Fibroblast of skin of right quadriceps (primary cell): Measurements from ENCODE around the gene EIF1AD.

Experiments used
- DNase-seq: peaks from one replicate; pipeline ENCODE4 v3.0.0-alpha.2; 2013

EIF1AD gene

DNA sequence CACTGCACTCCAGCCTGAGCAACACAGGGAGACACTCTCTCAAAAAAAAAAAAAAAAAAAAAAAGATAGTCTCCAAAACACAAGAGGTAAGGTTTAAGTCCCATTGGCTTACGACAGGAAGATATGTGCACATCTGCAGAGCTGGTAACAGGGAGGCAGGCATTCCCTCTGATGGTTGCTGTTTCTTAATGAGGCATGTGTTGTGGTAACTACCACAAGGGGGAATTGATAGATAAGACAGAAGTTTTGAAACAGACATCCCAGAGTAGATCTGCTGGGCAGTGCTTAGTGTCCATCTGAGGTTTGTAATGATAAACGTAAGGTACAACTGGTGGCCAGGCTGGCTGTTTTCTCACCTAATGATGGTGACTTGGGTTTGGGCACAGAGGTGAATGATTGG lies 4.7 kb downstream of the EIF1AD start:
- DNase-seq: no peak

DNA sequence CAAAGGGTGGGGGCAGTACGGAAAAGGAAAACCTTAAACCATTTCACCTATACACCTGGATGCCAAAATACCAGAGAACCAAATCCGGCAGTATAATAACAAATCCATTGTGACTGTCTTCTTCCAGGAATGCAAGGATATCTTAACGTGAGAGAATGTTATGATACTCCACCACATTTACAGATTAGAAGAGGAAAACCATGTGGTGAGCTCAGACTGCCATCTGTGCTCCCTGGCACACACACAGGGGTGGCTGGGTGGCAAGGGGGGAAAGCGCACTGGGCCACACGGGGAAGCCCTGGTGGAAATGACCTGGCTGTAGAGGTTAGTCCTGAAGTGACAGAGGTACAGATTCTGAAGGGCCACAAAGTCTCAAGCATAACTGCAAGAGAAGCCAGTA lies 9.9 kb downstream of the EIF1AD start:
- no peak for DNase-seq

DNA sequence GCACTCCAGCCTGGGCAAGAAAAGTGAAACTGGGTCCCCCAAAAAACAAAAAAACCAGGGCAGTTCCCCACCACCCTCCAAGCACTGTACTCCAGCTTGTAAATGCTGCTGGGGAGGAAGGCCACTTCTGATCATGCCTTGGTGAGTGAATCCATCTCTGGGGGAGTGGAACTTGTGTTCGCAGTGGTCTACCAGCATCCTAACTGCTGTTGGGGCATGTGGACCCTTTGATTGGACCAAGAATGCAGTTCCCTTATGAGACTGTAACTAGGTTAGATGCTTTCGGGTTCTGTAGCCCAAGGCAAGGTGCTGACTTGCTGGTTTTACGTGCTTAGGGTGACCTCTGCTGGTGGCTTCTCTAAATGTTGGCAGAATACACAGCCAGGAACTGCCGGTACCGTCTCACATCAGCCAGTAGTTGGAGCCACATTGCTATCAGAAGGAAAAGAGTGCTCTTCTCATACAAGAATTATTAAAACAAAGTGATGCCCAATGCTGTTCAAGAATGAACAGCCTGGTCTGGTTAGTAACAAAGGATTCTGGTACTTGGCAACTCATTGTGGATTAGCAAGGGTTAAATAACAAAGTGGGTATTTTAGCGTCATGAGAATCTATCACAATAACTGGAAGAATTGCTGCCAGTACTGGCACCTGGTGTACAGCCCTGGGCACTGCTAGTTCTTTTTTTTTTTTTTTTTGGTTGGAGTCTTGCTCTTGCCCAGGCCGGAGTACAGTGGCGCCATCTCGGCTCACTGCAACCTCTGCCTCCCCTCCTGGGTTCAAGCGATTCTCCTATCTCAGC lies 13.0 kb downstream of the EIF1AD start:
- peak; percentile 92 for DNase-seq

DNA sequence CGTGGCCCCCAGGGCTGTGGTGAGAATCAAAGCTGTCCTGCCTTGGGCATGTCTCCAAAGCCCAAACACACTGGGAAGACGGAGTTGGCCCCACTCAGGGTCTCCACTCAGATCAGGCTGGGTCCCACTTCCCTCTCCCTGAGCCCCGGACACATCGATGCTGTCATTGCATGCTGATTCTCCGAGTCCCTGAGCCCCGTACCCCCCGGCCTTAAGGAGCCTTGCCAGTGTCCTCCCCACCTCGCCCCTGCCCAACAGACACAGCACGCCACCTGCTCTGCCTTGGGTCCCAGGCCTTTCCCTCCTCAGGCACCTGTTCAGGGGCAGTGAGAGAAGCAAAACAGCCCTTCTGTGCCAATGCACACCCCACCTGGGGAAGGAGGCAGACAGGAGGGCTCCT lies 14.6 kb downstream of the EIF1AD start:
- no peak for DNase-seq

DNA sequence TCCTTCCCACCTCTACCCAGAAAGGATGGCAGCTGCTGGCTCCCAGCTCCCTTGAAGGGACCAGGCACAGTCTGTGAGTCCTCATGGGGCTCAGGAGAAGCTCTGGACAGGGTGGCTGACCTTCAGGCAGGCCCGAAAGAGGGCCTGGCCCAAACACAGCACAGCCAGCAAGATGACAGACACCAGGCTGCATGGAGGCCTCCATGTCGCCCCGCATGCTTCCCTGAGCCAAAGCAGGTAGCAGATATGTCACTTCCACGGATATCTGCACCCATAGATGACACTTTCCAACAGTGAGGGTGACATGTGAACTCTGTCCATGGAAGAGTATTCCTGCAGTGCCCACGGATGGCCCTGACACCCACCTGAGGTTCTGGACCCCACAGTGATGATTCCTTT lies 18.4 kb downstream of the EIF1AD start:
- no peak for DNase-seq

DNA sequence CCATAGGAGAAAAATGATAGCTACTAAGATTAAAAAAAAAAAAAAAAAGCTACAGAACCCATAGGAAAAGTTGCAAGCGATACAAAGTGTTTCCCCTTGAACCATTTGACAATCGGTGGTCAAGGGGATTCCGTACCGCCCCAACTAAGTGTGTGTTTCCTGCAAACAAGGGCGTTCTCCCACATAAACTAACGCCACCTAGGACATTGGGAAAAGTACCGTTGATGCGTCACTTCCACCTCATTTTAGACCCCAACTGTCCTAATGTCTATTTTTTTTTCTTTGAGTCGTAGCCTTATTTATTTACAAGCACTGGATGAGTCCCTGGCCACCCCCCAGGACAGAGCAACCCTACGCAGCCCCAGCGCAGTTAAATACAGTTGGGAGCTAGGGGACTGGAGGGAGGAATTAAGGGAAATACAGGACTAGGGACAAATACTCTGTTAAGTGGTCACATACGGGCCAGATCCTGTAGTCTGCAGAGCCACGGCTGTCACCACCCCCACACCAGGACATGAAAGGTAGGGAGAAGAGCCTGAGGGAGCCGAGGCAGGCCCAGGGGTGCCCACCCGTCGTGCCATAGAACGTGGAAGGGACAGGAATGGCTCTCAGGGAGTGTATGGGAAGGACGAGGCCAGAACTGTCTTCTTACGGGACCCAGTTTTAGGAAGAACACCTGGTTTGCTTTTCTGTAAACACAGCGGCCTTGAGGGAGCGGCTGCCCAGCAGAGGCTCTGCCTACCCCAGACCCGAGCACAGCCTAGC lies 19.0 kb downstream of the EIF1AD start:
- no peak for DNase-seq

DNA sequence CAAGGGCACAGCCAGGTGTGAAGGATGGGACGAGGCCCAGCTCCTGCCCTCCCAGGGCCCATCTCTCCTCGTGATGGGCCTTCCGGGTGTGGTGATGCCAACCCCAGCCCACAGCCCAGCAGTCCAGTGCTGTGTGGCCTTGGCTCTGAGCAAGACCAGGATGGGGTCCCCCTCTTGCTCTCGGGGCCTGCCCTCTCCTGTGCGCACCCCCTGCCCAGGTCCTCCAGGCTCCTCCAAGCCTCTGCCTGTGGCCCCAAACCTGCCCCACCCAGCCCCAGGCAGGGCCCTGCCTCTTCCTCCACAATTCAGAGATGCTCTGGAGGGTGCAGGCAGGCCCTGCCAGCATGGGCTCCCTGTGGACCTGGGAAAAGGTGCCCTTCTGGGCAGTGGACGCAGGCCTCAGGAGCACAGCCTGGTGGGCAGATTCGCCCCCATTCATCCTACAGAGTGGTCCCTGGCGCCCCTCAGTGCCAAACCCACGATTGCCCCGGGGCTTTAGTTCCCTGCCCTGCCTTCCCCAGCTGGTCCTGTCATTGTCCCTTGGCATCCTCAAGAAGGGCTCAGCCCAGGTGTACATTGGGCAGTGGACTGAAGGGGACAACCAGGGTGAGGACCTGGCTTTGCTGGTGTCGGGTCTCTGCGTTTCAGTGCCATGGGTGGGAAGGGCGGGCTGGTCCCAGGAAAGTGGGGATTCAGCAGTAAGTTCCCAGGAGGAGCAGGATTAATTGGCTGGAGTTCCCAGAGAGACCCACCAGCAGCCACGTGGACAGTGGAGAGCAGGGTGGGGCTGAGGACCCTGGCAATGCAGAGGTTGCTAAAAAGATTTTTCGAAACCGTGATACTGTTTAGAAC lies 19.8 kb downstream of the EIF1AD start:
- no peak for DNase-seq

DNA sequence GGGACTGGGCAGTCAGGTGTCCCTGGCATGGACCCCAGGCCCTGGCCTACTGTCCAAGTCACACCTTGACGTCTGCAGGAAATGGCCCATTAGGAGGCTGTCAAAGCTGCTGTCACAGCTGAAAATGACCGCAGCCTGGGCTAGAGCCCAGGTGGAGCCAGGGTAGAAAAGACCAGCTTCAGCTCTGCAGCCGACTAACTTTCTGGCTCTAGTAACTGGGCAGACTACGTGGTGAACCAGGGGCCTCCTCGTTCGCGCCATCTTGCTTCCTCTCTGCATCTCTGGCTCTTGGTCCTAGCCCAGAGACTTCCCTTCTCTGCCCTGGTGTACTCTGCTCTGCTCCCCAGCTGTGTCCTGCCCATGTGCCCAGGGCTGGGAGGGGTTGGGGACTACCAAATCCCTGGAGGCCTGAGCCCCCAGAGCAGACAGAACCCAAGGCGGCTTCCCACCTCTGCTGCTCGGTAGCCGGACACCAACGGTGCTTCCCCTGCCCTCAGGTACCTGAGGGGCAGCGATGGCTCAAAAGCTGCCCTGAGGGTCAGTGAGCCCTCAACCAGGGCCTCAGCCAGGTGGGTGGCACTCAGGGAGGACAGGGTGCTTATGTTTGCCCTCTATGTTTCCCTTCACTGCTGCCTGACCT lies 20.7 kb downstream of the EIF1AD start:
- no peak for DNase-seq

DNA sequence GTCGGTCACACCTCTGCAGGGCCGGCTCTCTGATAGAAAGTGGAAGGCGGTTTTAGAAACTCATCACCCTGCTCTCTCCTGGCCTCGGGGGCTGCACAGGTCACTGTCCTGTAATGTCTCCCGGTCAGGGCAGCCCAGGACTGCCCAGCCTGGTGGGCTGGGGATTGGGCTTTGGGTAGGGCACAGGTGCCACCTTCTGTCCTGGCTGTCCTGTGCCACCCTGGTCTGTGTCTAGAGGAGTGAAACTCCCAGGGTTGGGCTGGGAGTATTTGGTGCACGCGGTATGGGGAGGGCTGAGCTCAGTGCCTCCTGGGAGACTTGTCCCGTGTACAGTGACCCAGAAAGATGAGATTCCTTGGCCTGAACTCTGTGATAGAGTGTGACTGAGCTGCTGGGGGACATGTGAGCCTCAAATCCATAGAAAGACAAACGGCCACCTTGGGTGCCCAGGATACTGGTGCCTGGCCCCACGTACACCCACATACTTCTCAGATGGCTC lies 22.6 kb downstream of the EIF1AD start:
- DNase-seq: no peak

DNA sequence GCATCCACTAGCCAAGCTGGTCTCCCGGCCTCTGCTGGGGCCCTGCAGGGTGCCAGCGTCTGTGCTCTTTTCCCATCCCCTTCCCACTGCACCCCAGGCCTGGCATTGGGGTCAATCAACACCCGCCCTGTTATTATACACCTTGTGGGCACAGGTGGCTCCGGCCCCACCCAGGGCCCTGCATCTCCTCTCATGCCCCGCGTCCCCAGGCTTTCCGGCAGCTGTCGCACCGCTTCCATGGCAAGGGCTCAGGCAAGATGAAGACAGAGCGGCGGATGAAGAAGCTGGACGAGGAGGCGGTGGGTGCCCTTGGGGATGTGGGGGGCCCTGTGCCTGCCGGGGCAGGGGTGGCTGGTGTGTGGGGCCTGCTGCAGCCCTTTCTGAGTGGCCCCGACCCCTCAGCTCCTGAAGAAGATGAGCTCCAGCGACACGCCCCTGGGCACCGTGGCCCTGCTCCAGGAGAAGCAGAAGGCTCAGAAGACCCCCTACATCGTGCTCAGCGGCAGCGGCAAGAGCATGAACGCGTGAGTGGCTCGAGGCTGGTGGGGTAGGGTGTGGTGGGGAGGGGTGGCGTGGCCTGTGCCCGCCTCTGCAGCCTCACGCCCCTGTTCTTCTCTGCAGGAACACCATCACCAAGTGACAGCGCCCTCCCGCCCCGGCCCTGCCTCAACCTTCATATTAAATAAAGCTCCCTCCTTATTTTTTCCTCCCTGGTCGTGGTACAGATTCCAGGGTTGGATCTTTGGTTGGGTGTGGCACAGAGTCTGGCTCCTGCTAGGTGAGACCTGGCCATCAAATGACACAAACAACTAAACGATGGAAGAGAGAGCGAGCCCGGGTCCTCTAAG lies 23.3 kb downstream of the EIF1AD start:
- no peak for DNase-seq

DNA sequence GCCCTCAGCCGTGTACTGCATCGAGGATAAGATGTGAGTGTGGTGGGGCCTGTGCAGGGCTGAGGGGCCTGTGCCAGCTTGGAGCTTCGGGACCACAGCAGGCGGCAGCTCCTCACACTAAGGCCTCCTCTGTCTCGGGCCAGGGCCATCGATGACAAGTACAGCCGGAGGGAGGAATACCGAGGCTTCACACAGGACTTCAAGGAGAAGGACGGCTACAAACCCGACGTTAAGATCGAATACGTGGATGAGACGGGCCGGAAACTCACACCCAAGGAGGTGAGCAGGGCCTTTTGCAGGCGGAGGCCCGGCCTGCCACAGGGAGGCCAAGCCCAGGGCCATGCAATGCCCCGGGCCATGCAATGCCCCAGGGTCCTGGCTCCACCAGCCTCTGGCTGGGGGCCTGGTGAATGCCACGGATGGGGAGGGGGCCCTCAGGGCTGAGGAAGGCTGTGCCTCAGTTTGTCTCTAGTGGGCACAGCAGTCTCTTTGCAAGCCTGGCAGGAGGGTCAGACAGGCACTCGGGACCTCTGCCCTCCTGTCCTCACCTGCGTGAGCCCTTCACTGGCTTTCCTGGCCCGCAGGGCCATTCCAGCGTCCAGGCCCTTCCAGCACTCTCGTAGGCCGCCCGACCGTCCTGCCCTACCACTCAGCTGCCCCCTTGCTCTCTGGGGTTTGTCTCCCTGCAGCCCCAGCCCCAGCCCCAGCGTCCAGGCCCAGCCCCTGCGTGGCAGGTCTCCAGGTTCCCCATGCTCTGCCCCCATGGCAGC lies 24.2 kb downstream of the EIF1AD start:
- DNase-seq: no peak

DNA sequence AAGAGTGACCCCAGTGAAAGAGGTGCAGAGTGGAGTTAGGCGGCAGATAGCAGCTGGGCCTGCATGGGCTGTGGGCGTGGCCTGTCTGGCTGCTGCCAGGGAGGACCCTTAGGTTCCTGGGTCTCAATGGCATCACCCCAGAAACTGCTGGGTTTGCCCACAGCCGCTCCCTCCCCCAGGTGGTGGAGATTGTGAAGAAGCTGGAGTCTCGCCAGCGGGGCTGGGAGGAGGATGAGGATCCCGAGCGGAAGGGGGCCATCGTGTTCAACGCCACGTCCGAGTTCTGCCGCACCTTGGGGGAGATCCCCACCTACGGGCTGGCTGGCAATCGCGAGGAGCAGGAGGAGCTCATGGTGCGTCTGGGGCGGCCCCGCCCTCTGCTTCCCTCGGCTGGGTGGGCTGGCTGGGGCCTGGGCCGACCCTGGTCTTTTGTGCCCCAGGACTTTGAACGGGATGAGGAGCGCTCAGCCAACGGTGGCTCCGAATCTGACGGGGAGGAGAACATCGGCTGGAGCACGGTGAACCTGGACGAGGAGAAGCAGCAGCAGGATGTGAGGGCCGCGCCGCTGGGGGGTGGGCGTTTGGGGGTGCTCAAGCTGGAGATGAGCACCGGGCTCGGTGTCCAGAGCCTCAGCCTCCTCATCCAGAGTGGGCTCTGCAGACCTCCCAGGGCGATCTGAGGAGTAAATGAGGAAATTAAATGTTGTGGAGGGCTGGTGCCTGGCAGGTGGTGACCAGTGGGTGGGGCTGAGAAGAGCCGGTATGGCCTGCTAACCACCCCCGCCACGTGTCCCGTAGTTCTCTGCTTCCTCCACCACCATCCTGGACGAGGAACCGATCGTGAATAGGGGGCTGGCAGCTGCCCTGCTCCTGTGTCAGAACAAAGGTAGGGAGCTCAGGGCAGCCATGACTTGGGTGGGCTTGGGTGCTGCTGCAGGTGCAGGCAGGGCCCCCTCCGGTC lies 25.5 kb downstream of the EIF1AD start:
- no peak for DNase-seq

DNA sequence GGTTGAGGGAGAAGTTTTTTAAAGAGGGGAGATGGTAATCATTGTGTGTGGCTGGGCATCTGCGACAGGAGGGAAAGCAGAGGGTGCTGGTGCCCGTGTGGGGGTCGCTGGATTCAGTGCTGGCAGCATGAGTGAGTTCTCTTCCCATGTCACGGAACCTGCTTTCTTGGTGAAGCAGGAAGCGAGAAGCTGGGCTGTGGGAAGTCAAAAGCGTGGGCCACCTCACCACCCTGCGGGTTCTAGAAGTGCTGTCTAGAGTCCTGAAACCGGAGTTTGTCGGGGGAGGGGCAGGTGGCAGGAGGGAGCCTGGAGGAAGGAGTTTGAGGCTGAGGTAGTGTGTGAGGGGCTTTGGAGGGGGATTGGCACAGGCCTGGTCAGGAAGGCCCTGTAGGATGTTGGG lies 26.2 kb downstream of the EIF1AD start:
- DNase-seq: no peak

DNA sequence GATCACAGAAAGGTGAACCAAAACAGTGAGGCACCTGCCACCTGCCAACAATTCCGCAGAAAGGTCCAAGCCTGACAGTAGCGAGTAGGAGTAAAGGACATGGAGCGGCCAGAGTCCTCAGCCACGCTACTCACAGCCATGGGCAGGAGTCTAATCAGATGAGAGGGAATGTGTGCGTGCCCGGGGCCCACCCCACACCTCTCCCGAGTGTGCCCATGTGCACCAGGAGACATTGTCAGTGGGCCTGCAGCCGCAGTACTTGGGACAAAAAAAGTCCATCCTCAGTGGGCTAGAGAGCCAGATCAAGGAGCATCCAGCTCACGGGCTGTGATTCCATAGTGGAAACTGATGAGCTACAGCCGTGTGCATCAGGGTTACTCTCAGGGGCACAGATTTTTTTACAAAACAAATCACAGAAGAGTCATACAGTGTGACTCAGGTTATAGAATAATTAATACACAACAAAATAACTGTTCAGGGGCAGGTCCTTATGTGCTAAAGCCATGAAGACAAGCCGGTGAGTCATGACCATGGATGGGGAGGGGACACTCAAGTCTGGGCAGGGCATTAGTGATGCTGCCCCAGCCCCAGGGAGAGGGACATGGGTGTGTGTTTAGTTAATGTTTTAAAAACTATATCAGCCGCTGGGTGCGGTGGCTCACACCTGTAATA lies 28.4 kb downstream of the EIF1AD start:
- DNase-seq: peak; percentile 38

DNA sequence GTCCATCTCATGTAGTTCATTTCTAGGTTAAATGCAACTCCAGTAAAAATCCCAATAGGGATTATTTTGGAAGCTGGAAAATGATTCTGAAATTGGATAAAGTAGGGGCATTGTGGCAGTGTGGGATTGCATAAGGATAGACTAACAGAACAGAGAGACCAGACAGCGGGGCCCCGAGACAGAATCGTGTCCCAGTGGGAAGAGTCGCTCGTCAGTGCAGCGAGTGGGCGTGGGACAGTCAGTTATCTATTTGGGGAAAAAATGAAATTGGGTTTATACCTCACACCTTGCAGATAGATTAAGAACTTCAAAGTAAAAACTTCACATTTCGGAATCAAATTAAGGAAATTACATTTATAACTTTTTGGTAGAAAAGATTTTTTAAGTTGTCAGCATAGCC lies 29.8 kb downstream of the EIF1AD start:
- no peak for DNase-seq

DNA sequence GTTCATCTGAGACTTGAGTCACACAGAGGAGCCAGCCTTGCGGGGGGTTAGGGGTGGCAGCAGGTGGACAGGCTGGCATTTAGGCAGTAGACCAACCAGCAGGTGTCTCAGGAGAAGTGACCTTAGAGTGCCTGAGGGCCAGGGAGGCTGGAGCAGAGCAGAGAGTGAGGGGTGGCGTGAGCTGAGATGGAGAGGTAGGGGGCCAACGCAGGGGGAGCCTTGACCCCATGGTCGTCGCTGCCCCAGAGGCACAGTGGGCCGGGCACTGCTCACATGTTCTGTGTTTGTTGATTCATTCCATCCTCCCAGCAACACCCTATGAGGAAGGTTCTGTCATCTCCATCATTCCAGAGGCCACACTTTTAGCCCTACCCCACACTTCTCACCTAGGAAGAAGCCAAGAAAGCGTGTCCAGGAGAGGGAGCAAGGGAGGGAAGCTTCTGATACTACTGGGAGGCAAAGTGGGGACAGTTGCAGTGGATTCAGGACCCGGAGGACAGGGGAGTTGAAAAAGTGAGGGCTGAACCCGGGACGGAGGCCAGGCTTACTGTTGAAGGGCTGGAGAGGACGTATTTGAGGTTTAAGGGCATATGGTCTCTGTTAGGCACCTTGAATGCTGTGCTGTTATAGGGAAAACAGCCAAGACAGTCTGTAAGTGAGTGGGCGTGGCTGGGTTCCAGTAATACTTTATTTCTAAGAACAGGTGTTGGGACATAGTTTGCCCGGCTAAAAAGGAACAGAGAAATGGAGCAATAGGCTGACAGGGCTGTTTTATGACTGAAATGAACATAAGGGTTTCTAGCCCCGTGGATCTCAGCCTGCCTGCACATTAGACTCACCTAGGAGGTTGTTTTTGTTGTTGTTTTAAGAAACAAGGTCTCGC lies 33.1 kb downstream of the EIF1AD start:
- no peak for DNase-seq

DNA sequence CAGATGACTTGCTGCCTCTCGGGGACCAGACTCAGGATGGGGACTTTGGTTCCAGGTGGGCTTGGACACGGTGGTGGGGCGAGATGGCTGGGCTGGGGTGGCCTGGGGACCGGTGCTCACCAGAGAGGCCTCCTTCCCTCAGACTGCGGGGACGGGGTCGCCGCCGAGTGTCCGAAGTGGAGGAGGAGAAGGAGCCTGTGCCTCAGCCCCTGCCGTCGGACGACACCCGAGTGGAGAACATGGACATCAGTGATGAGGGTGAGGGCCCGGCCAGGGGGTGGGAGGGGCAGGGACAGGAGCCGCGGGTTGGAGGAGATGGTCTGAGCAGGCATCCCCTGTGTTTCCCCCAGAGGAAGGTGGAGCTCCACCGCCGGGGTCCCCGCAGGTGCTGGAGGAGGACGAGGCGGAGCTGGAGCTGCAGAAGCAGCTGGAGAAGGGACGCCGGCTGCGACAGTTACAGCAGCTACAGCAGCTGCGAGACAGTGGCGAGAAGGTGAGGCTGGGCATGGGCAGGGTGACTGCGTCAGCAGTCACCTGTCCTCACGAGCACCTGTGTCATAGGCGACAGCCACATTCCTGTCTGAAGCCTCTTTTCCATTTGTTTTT lies 34.5 kb downstream of the EIF1AD start:
- no peak for DNase-seq
